Effector CD4-positive, alpha-beta T cell (primary cell): ENCODE data around the gene GRB14.

Experiments used
- DNase-seq: peaks from one replicate; pipeline ENCODE4 v3.0.0-alpha.2; 2020

GRB14 gene

DNA sequence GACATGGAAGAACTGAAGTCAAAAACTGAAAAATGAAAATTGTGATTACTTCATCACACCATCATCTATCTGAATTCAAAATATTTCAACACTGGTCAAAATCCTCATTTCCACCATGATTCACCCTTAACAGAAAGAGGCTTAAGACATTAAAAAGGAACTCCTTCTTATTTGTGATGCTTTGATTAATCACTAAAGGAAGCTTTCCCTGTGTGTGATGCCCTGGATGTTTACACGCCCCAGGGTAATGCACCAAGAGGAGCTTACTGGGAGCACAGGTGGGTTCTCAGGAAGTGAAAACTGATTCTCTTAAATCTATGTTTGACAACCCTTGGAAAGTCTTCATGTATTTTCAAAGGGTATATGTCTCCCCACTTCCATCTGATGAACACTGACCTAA is 11.5 kb downstream of the GRB14 start:
- no peak for DNase-seq

DNA sequence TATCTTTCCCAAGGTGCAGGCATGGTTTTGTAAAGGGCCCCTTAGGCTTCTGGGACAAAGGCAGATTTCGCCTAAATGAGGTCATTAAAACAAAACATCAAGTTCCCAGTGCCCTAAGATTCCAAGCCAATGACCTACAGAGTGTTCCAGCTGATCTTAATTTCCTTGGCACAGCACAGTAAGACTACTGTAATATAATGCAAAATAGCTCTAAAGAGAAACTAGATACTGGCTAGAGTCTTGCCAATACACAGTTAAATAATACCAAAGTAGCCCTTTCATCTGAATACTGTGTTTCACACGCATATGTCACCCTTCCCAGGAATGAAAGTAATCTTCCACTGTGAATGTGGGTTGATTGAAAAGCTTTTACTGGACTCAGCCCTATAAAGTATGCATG is 14.7 kb downstream of the GRB14 start:
- DNase-seq: no peak

- DNase-seq: no peak
These were observed 16.0 kb downstream of the GRB14 start for GRCh38 chr2:164605295-164605694.

DNA sequence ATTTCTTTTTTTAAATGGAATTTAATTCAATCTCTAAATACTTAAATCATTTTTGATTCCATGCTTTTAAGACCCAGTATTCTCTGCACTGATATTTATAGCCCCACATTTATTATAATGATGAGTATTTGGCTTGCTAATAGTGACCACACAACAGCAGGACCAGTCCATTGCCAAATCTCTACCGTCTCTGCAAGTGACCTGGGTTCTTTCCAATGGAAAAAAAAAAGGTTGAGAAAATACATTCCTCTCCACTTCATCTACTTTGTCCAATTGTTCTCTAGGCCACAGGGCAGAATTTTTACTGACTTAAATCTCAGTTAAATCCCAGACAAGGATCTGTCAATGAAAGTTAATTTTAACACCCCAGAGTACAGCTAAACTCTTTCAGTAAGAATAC is 20.5 kb downstream of the GRB14 start:
- no peak for DNase-seq

DNA sequence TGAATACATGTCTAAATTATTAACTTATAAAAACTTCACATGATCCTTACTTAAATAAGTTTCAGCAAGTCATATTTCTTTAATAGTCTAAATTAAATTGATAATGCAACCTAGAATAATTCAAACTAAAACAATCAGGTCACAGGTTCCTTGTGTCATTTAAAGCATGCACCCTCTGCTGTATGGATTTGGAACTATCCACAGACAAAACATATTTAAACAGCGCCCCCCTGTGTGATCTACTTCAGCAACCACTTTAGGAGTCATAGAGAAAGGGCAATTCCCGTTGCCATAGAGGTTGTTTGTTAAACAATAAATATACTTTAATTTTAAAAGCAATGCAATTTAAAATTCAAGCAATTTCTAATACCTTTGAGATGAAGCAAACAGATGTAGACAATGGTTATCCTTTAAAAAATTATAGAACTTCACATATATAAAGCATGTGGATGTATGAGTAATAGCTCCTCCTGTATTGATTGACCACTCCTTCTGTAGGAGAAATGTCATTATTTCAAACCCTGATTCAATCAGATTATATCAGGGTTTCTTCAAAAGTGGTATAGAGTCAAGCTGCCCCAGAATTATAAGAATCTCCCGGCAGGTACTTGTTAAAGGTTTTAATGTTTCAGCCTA is 21.2 kb downstream of the GRB14 start:
- no peak for DNase-seq

- DNase-seq: no peak
These were observed 23.3 kb downstream of the GRB14 start for GRCh38 chr2:164597983-164598382.

GRCh38 chr2:164595031-164595430 is 26.3 kb downstream of the GRB14 start:
- DNase-seq: no peak

DNA sequence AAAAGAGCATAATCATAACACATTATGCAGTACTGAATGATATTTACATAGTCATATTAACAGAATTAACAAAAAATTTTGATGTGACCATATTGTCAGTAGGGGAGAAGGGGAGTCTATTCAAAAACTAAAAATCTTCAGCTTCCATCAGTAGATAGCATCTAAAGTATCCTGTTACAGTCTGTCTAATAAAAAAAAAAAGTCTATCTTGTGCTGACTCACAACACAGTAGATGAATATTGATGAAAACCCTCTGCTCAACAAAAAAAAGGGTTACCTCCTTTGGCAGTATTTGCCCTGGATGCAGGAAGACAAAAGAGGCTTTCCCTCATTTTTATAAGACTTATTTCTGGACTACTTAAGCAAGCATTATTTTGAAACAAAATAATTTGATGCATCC is 27.3 kb downstream of the GRB14 start:
- DNase-seq: no peak

DNA sequence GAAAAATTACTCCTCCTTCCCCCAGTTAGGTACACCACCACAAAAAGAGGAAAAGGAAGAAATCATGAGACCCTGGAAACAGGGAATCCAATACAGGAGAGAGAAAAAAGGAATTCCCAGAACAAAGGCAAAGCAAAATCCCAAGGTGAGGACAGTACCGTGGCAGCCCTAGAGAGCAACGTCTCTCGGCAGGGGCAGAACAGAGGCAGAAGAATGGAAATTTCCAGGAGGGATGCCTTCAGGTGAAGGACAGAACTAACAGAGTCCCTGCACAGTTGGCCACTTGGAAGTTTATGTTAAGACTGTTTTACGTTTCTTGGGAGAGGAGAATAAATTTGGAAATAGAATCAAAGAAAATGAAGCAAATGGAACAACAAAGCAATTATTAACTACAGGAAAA is 27.7 kb downstream of the GRB14 start:
- no peak for DNase-seq

- DNase-seq: no peak
These were observed 31.8 kb downstream of the GRB14 start for GRCh38 chr2:164589522-164589921.

DNA sequence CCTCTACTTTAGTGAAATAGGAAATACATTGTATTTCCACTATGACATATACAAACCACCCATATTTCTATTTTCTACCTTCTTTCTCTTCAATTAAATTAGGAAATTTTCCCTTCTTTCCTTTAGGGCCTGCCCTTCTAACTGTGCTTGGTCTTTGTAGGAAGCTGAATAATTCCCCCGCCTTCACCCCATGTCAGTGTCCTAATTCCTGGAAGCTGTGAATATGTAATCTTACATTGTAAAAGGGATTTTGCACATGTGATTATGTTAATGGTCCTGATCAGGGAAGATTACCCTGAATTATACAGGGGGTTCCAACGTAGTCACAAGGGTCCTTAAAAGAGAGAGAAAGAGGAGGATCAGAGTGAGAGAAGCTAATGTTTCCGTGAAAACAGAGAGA is 40.2 kb downstream of the GRB14 start:
- DNase-seq: no peak

GRCh38 chr2:164574931-164575330 is 46.4 kb downstream of the GRB14 start:
- DNase-seq: no peak

- DNase-seq: no peak
These were observed 50.8 kb downstream of the GRB14 start for GRCh38 chr2:164570475-164570874.

- no peak for DNase-seq
These were observed 51.9 kb downstream of the GRB14 start for GRCh38 chr2:164569378-164569777.

- no peak for DNase-seq
These were observed 53.0 kb downstream of the GRB14 start for GRCh38 chr2:164568317-164568716.

GRCh38 chr2:164567335-164567989 is 53.8 kb downstream of the GRB14 start:
- no peak for DNase-seq

DNA sequence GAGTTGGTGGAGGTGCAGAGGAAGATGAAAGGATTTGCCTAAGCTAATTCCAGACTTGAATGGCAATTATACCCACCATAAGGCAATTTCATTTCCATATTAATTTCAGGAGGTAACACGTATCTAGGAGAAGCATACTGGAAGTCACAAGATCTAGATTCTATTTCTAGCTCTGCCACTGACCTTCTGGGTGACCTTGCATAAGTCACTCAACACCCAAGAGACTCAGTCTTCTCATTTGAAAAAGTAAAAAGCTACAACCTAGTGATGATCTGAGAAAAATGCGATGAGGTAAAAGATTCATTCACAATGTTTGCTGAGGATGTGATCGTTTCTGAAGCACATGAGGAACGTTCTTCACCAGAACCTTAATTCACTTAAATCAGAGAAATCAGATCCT is 55.9 kb downstream of the GRB14 start:
- DNase-seq: no peak

- DNase-seq: no peak
These were observed 58.6 kb downstream of the GRB14 start for GRCh38 chr2:164562666-164563065.

- DNase-seq: no peak
These were observed 59.3 kb downstream of the GRB14 start for GRCh38 chr2:164561991-164562390.

GRCh38 chr2:164561416-164561815 is 59.9 kb downstream of the GRB14 start:
- DNase-seq: no peak

GRCh38 chr2:164560902-164561301 is 60.4 kb downstream of the GRB14 start:
- DNase-seq: no peak

DNA sequence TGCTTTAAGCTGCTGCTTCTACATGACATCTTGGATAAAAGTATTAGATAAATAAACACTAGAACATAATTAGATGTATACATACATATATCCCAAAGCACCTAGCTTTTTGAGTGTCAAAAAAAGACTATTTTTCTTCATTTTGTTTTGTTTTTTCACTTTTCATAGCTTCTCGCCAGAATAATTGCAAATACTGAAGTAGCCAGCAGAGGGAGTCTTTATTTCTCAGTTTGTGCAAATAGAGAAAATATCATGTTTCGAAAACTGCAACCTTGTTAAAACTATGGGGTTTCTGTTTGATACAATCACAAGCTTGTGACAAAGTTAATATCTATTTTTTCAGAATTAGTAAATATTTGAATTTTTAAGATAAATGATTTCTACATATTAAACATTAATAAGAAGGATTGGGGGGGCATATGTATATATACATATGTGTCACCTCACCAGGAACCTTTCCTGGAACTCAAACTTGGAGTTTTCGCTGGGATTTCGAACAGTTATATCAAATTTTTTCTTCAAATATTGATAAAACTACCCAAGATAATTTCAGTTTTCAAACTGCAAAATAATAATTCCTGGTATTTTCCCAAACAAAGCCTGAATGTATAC is 61.0 kb downstream of the GRB14 start:
- no peak for DNase-seq

GRCh38 chr2:164558450-164558849 is 62.8 kb downstream of the GRB14 start:
- no peak for DNase-seq

DNA sequence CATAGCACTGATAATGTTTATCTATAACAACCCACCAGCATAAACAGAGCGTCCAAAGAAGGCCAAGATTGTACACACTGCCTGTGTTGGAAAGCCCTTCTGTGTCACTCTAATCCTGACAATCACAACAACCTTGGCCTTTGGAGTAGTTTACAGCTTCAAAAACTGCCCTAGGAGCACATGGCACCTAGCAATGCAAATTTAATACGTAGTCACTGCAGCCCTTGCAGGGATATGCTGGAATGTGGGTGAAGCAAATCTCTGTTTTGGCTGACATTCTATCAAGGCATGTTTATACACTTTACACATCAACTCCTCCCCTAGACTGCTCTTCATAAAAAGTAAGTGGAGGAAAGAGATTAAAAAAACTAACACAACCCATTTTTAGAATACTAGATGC is 66.8 kb downstream of the GRB14 start:
- no peak for DNase-seq

GRCh38 chr2:164551519-164551918 is 69.8 kb downstream of the GRB14 start:
- DNase-seq: no peak
